Placental epithelial cell (primary cell): ENCODE data around the gene KCNA4. TPM values are rescaled to one million over a fixed set of nuclear protein-coding genes. Genes with fewer than 3 reads are reported as not detected.

Experiments used
- total RNA-seq: library from RNA; depleted of rRNA; stranded (reverse); fragments of >200 nt; gene quantifications from 2 replicates; pipeline ENCODE4 v1.2.3, GENCODE V29; 2012

Gene KCNA4
- not detected in 2 replicates for total RNA-seq

GRCh38 chr11:30016588-30017363 is at the start of gene KCNA4:
Gene KCNA4 (minus strand): TSS chr11:30017030. CDS start chr11:30012678, 4,352 bp downstream.

Other genes starting within 250 kb of the KCNA4 start
- gene FSHB, start 214.0 kb upstream of the KCNA4 start, total RNA-seq, result not detected in 2 replicates